ENCODE measurements around the gene GNAI3.

The GNAI3 gene

GRCh38 chr1:109624201-109625010, 76.0 kb downstream of the GNAI3 start:
- no peak for DNase-seq

GRCh38 chr1:109625176-109625575, 76.8 kb downstream of the GNAI3 start:
- DNase-seq, result no peak

- DNase-seq, result no peak
These were observed 77.5 kb downstream of the GNAI3 start for GRCh38 chr1:109625601-109626560.

- no peak for DNase-seq
These were observed 78.4 kb downstream of the GNAI3 start for GRCh38 chr1:109626682-109627408.

- DNase-seq, result no peak
These were observed 79.4 kb downstream of the GNAI3 start for GRCh38 chr1:109627692-109628399.

- DNase-seq, result no peak
These were observed 80.3 kb downstream of the GNAI3 start for GRCh38 chr1:109628540-109629321.

GRCh38 chr1:109629372-109630030, 81.1 kb downstream of the GNAI3 start:
- no peak for DNase-seq

GRCh38 chr1:109630081-109630897, 81.9 kb downstream of the GNAI3 start:
- DNase-seq, result no peak

- DNase-seq, result no peak
These were observed 82.6 kb downstream of the GNAI3 start for GRCh38 chr1:109630898-109631512.

GRCh38 chr1:109631513-109632505, 83.4 kb downstream of the GNAI3 start:
- DNase-seq, result no peak

GRCh38 chr1:109632671-109633346, 84.4 kb downstream of the GNAI3 start:
- no peak for DNase-seq

GRCh38 chr1:109634292-109634691, 85.9 kb downstream of the GNAI3 start:
- no peak for DNase-seq

- no peak for DNase-seq
These were observed 86.6 kb downstream of the GNAI3 start for GRCh38 chr1:109634771-109635750.

- no peak for DNase-seq
These were observed 87.4 kb downstream of the GNAI3 start for GRCh38 chr1:109635862-109636200.

- DNase-seq, result no peak
These were observed 88.0 kb downstream of the GNAI3 start for GRCh38 chr1:109636201-109636952.

- no peak for DNase-seq
These were observed 89.0 kb downstream of the GNAI3 start for GRCh38 chr1:109637446-109637845.
